HL-60 (cell line): ENCODE data around the gene PARD3.

Experiments
- DNase-seq, 2 experiments: peaks; one replicate each; pipeline ENCODE4 v3.0.0-alpha.2; 2010 to 2020; ENCODE audit warnings: low read depth in 1 of 2, low spot score in 1 of 2
- H3K27ac ChIP-seq: fragments of 250-450 bp; sonication (Bioruptor Pico); replicated peaks from 2 replicates; pipeline ENCODE4 v1.5.1; 2020; ENCODE audit warnings: mild to moderate bottlenecking, moderate library complexity
- H3K27me3 ChIP-seq: fragments of 250-450 bp; sonication (Bioruptor Pico); 2 replicates; pipeline ENCODE4 v1.5.1; 2021; ENCODE audit warnings: mild to moderate bottlenecking, moderate library complexity; ENCODE audit not compliant: insufficient read depth, poor library complexity, severe bottlenecking
- H3K4me3 ChIP-seq: replicated peaks from 2 replicates; pipeline ENCODE4 v1.5.1; 2011; ENCODE audit warnings: mild to moderate bottlenecking, control low read depth, low read length; ENCODE audit not compliant: insufficient read depth
- GABPA ChIP-seq: IDR thresholded peaks from 2 replicates; pipeline ENCODE4 v1.6.1; 2012; ENCODE audit warnings: low read depth
- POLR2AphosphoS5 ChIP-seq: IDR thresholded peaks from 2 replicates; pipeline ENCODE4 v1.6.1; 2012; ENCODE audit warnings: low read depth
- REST ChIP-seq: IDR thresholded peaks from 2 replicates; pipeline ENCODE4 v1.6.1; 2012; ENCODE audit warnings: low read depth; ENCODE audit not compliant: insufficient replicate concordance
- SPI1 ChIP-seq: IDR thresholded peaks from 2 replicates; pipeline ENCODE4 v1.6.1; 2012; ENCODE audit warnings: low read depth, mild to moderate bottlenecking, borderline replicate concordance
- TF ChIP-seq, protein P1 (sequence below): IDR thresholded peaks from one replicate; pipeline ENCODE4 v1.5.1; 2011; ENCODE audit warnings: low read length, control low read depth, inconsistent platforms; ENCODE audit not compliant: insufficient read depth

The PARD3 gene

DNA sequence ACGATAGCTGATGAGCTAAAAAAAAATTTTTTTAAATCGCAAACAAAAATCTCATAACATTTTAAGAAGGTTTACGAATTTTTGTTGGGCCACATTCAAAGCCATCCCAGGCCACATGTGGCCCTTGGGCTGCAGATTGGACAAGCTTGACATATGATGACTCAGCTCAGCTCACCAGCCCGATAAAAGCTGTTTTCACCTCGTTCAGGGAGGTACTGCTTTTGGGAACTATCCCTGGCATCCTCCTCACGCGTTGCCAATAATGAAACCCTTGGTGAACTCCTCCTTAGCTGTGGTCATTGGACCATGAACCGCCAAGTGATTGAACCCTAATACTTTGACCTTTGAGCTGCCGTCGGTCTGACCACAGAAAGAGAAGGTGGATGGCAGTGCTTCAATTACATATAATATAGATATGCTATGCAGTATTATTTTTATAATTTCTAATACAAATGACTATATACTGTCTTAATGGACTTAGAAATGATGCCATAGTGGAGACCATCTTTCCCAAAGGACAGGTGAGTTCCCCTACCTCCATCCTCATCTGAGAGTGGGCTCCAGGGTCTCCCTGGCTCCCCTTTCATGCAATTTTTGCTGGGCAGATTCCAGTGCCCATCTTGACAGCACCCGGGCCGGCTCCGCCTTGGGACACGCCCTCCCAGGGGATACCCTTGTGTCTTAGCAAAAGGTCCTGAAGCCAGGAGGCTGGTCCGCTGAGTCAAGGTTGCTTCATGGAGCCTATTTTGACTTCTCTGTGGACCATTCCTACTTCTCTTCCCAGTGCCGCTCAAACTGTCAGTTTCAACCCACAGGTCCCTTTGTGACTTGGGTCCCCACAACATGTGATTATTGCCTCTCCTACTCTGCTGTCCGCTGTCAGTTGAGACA lies 707.2 kb downstream of the PARD3 start:
- H3K27me3 ChIP-seq = no peaks in the 10 kb centered on the region
- H3K4me3 ChIP-seq = no peak overlapping the region
- TF ChIP-seq POLR2AphosphoS5 (no peak), GABPA (no peak), SPI1 (no peak), REST (no peak)
- TF ChIP-seq, protein P1, sequence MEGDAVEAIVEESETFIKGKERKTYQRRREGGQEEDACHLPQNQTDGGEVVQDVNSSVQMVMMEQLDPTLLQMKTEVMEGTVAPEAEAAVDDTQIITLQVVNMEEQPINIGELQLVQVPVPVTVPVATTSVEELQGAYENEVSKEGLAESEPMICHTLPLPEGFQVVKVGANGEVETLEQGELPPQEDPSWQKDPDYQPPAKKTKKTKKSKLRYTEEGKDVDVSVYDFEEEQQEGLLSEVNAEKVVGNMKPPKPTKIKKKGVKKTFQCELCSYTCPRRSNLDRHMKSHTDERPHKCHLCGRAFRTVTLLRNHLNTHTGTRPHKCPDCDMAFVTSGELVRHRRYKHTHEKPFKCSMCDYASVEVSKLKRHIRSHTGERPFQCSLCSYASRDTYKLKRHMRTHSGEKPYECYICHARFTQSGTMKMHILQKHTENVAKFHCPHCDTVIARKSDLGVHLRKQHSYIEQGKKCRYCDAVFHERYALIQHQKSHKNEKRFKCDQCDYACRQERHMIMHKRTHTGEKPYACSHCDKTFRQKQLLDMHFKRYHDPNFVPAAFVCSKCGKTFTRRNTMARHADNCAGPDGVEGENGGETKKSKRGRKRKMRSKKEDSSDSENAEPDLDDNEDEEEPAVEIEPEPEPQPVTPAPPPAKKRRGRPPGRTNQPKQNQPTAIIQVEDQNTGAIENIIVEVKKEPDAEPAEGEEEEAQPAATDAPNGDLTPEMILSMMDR = no peak
- DNase-seq = no peak
- no peak overlapping the region for H3K27ac ChIP-seq

GRCh38 chr10:34106356-34106885 lies 708.7 kb downstream of the PARD3 start:
- DNase-seq = no peak
- H3K27ac ChIP-seq = no peak overlapping the region
- no peak for TF ChIP-seq GABPA
- no peak for TF ChIP-seq POLR2AphosphoS5
- TF ChIP-seq SPI1 = no peak
- TF ChIP-seq REST = no peak
- H3K4me3 ChIP-seq = no peak overlapping the region
- H3K27me3 ChIP-seq = no peaks in the 10 kb centered on the region

DNA sequence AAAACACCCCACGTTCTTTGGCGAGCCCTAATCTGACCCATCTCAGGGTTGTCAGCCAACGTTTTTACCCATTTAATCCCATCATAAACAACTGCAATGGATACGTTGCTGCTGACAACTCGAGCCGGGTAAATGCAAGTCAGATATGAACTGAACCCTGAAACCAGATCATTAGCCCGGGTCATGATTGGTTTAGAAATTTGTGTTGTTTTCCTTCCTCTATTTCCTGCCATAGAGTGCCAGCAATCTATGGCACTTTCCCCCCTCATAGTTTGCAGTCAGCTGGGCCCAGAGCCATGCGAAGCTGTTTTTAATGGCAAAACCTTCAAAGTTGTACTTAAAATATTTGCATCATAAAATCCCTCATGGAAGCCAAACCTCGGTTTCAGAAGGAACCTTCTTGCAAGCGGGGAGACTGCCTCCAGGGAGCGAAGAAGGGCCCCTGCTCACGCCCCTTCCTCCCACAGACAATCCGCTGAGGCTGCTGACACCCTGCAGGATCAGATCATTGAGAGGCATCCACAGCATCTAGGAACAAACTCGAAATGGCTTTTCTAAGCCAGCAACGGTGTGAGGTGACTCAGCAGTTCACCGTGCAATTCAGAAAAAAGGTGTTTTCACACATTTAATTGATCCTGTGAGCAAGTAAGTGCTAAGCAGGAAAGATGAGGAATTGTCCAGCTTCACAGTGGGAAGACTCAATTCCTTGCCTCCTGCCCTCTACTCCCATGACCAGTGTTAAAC lies 710.1 kb downstream of the PARD3 start:
- DNase-seq = no peak
- no peak overlapping the region for H3K4me3 ChIP-seq
- TF ChIP-seq, protein P1 = no peak
- TF ChIP-seq GABPA (no peak), REST (no peak), SPI1 (no peak), POLR2AphosphoS5 (no peak)
- H3K27ac ChIP-seq = no peak overlapping the region
- H3K27me3 ChIP-seq = no peaks in the 10 kb centered on the region
